Ovary (tissue), 3 donors: Measurements from ENCODE around the gene RUFY4.

Experiments used
- POLR2A ChIP-seq: fragments of 450-650 bp; IDR thresholded peaks from one replicate; pipeline ENCODE4 v1.6.1; 2017; ENCODE audit warnings: antibody characterized with exemption, mild to moderate bottlenecking, moderate library complexity
- TF ChIP-seq, protein P1 (sequence below), 3 donors: fragments of 450-650 bp in 2 of 3; fragments of 200-600 bp in 1 of 3; IDR thresholded peaks; one replicate each; pipeline versions ENCODE4 v1.5.1 to v1.8.0; 2016 to 2022; ENCODE audit warnings: antibody characterized with exemption in 3 of 3, mild to moderate bottlenecking in 1 of 3
- donor health status: DM: no; HTN: no; CAD: no.

DNA sequence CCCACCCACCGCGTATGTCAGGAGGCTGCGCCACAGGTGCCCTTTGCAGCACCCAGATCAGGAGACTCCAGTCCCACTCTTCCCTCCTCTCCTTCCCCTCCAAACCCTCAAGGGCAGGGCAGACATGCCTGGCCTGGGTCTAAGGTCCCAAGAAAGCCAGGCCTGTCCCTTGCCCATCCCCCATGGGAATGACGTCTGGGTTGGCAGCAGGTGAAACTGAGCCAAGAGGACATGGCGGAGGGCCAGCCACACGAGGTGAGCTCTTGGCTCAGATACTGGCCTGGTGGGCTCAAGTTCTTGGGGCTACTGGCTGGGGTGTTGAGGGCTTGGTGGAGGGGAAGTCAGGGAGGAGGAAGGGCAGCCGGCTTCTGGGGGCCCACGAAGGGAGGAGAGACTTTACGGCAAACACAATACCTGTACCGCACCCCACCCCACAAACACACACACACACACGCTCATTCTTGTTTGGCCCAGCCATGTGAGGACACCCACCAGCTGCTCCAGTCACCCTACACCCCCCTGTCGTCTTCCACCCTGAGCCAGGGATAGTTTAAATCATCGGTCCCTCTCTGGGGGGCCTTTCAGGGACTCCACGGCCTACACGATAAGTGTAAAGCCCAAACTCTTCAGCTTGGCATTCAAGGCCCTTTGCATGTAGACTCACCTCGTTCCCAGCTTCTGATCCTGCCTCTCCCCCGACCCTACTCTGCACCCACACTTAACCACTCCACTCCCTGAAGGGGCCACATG lies 42.2 kb upstream of the RUFY4 start:
- TF ChIP-seq, protein P1, sequence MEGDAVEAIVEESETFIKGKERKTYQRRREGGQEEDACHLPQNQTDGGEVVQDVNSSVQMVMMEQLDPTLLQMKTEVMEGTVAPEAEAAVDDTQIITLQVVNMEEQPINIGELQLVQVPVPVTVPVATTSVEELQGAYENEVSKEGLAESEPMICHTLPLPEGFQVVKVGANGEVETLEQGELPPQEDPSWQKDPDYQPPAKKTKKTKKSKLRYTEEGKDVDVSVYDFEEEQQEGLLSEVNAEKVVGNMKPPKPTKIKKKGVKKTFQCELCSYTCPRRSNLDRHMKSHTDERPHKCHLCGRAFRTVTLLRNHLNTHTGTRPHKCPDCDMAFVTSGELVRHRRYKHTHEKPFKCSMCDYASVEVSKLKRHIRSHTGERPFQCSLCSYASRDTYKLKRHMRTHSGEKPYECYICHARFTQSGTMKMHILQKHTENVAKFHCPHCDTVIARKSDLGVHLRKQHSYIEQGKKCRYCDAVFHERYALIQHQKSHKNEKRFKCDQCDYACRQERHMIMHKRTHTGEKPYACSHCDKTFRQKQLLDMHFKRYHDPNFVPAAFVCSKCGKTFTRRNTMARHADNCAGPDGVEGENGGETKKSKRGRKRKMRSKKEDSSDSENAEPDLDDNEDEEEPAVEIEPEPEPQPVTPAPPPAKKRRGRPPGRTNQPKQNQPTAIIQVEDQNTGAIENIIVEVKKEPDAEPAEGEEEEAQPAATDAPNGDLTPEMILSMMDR (IDR thresholded peaks at IDR 0.05): no peak
- TF ChIP-seq POLR2A: no peak
